Keratinocyte (primary cell): ENCODE measurements around the gene HAT1.

ENCODE experiments used
- CTCF ChIP-seq, 3 experiments: IDR thresholded peaks in 1 of 3; conservative IDR thresholded peaks in 1 of 3; optimal IDR thresholded peaks in 1 of 3; 2 replicates in 2 of 3; 3 replicates in 1 of 3; pipeline versions ENCODE3 to v1.5.1; 2011; ENCODE audit warnings: low read length in 3 of 3, mild to moderate bottlenecking in 3 of 3, moderate library complexity in 2 of 3, control low read depth in 1 of 3, inconsistent platforms in 1 of 3; ENCODE audit not compliant: insufficient read depth in 2 of 3; ENCODE audit errors: extremely low read depth in 1 of 3
- EZH2 ChIP-seq: IDR thresholded peaks from one replicate; pipeline ENCODE4 v1.6.1; 2012; ENCODE audit warnings: inconsistent platforms, mild to moderate bottlenecking, low read length, moderate library complexity

GRCh38 chr2:171924170-171924942 is 2.1 kb downstream of the HAT1 start:
- no peak for TF ChIP-seq CTCF (optimal IDR thresholded peaks at IDR 0.05 in 1 of 3, IDR thresholded peaks at IDR 0.05 in 1 of 3, conservative IDR thresholded peaks at IDR 0.05 in 1 of 3; ENCODE audit: extremely low read depth in 1 of 3, insufficient read depth in 2 of 3, low read length in 3 of 3)
- TF ChIP-seq EZH2 = no peak
